Measurements from ENCODE around the gene LNP1.
"Not testable (repeated sequence)": the region's sequence is repeated elsewhere in the genome, so short reads cannot be mapped to it uniquely, and the experiment has no call there.

LNP1 gene

DNA sequence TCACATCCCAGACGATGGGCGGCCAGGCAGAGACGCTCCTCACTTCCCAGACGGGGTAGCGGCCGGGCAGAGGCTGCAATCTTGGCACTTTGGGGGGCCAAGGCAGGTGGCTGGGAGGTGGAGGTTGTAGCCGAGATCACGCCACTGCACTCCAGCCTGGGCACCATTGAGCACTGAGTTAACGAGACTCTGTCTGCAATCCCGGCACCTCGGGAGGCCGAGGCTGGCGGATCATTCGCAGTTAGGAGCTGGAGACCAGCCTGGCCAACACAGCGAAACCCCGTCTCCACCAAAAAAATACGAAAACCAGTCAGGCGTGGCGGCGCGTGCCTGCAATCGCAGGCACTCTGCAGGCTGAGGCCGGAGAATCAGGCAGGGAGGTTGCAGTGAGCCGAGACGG lies 77.2 kb downstream of the LNP1 start:
- DNase-seq (ENCODE audit: low read depth) = not testable (repeated sequence)

DNA sequence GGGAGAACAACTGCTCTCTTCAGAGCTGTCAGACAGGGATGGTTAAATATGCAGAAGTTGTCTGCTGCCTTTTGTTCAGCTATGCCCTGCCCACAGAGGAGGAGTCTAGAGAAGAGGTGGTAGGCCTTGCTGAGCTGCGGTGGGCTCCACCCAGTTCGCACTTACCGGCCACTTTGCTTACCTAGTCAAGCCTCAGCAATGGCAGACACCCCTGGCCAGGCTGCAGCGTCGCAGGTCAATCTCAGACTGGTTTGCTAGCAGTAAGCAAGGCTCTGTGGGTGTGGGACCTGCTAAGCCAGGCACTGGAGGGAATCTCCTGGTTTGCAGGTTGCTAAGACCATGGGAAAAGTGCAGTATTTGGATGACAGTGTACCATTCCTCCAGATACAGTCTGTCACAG lies 78.7 kb downstream of the LNP1 start:
- DNase-seq (ENCODE audit: low read depth) = no peak

DNA sequence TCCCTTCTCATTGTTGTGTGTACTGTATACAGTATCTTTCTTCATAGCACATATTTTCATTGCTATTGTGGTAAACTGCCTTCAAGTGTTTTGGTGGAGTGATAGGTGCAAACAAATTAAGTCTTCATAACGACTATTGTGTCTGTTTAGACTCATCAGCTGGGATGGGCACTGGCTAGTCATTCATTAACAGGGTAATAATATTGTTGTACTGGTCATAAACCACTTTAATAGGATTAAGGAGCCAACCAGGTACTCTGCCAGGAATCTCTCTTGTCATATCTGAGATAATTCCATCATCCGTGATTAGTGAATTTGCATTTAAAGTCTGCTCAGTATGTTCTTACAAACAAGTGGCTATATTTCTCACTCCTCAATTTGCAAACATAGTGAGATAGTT lies 80.8 kb downstream of the LNP1 start:
- no peak for DNase-seq (ENCODE audit: low read depth)

DNA sequence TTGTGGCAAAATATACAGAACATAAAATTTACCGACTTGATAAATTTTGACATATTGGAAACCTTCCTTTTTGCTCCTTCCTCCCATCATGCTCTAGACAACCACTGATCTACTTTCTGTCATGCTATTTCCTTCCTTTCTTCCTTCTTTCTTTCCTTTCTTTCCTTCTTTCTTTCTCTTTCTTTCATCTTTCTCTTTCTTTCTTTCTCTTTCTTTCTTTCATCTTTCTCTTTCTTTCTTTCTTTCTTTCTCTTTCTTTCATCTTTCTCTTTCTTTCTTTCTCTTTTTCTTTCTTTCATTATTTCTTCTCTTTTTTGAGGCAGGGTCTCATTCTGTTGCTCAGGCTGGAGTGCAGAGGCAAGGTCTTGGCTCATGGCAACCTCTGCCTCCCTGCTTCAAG lies 82.2 kb downstream of the LNP1 start:
- DNase-seq (ENCODE audit: low read depth) = no peak

DNA sequence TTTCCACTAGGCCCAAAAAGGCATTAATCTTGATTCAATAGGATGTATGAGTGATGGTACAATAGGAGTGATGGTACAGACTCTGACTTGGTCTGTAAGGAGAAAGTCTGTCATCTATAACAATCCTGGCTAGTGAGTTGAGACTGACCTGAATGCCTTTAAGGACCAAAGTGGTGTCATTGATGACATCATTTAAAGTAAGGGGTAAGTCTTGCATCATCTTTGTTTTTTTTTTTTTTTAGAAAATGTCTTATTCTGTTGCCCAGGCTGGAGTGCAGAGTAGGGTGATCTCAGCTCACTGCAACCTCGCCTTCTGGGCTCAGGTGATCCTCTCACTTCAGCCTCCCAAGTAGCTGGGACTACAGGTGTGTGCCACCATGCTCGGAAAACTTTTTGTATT lies 85.5 kb downstream of the LNP1 start:
- no peak for DNase-seq (ENCODE audit: low read depth)

DNA sequence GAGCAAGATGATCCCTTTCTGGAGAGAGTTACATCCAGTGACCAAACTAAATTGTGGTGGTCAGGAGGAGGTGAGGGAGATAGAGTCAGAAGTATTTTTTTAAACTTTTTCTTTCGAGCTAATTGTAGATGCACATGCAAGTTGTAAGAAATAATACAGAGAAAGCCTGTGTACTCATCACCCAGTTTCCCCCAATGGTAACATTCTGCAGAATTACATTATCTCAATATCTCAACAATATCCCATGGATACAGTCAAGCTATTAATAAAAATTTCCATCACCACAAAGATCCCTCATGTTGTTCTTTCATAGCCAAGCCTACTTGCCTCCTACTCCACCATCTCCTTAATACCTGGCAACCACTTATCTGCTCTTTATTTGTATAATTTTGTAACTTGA lies 87.8 kb downstream of the LNP1 start:
- no peak for DNase-seq (ENCODE audit: low read depth)

GRCh38 chr3:100492059-100493006 lies 91.0 kb downstream of the LNP1 start, which contains the start of gene TMEM45A:
TMEM45A (plus strand) TSS chr3:100492619; CDS start chr3:100555212, 62,593 bp downstream.
- DNase-seq (ENCODE audit: low read depth) = peak; percentile 71

GRCh38 chr3:100496711-100497261 lies 95.4 kb downstream of the LNP1 start:
- DNase-seq (ENCODE audit: low read depth) = no peak

- no peak for DNase-seq (ENCODE audit: low read depth)
Measured at GRCh38 chr3:100499651-100500050, 98.3 kb downstream of the LNP1 start.

DNA sequence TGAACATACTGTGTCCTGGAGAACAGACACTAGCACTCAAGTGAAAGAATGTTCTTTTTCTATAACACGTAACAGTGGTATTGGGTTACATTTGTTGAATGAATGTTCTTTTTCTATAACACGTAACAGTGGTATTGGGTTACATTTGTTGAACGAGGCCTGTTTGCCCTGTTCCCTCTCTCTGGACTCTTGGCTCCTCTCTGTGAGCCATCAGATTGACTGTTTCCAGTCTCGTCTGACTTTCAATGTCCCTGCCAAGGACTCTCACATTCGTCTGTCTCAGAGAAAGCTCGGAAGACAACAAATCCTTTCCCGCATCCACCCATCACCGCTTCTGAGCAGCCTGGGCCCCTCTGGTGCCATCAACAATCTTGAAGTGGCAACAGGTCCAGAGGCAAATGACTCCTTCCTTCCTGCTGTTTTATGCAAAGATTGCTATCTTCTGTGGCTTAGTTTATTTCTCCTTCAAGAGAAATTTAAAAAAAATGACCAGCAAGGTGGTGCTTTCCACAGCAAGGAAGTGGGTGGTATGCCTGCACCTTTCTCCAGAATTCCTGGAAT lies 99.1 kb downstream of the LNP1 start:
- DNase-seq (ENCODE audit: low read depth) = no peak

- DNase-seq (ENCODE audit: low read depth) = no peak
Measured at GRCh38 chr3:100503448-100503847, 102.1 kb downstream of the LNP1 start.
